Lung (tissue), 12 donors: Measurements from ENCODE around the gene MLLT3. TPM values are rescaled to one million over a fixed set of nuclear protein-coding genes. Genes with fewer than 3 reads are reported as not detected.

Experiments used
- ATAC-seq: fragments of 200-7000 bp; cut with Tn5 transposase; one replicate; pipeline ENCODE4 v1.9.1; 2020; ENCODE audit warnings: moderate number of reproducible peaks; ENCODE audit not compliant: insufficient read depth, low FRiP score
- DNase-seq, 3 donors: peaks; one replicate each; pipeline ENCODE4 v3.0.0-alpha.2; 2013 to 2017
- H3K27ac ChIP-seq, 2 donors: one replicate each; pipeline ENCODE4 v1.5.1; 2013; ENCODE audit warnings: mild to moderate bottlenecking in 2 of 2, moderate library complexity in 2 of 2, control low read depth in 1 of 2, inconsistent platforms in 1 of 2, low read depth in 1 of 2, low read length in 1 of 2
- H3K27me3 ChIP-seq, 3 donors: one replicate each; pipeline ENCODE4 v1.5.1; 2013; ENCODE audit warnings: low read length in 2 of 3; ENCODE audit not compliant: control insufficient read depth in 3 of 3, insufficient read depth in 3 of 3
- H3K36me3 ChIP-seq, 4 donors: one replicate each; pipeline ENCODE4 v1.5.1; 2013; ENCODE audit warnings: low read length in 4 of 4, mild to moderate bottlenecking in 1 of 4, moderate library complexity in 1 of 4; ENCODE audit not compliant: control insufficient read depth in 4 of 4, insufficient read depth in 4 of 4
- H3K4me1 ChIP-seq, 5 donors: one replicate each; pipeline ENCODE4 v1.5.1; 2013; ENCODE audit warnings: low read length in 5 of 5, mild to moderate bottlenecking in 2 of 5, moderate library complexity in 1 of 5; ENCODE audit not compliant: control insufficient read depth in 5 of 5, insufficient read depth in 5 of 5
- H3K4me3 ChIP-seq: one replicate; pipeline ENCODE4 v1.5.1; 2013; ENCODE audit warnings: mild to moderate bottlenecking, control low read depth, moderate library complexity
- H3K9ac ChIP-seq, 2 donors: one replicate each; pipeline ENCODE4 v1.5.1; 2013; ENCODE audit warnings: low read length in 2 of 2, control low read depth in 1 of 2; ENCODE audit not compliant: insufficient read depth in 1 of 2
- H3K9me3 ChIP-seq, 4 donors: one replicate each; pipeline ENCODE4 v1.5.1; 2013; ENCODE audit warnings: low read length in 3 of 4, mild to moderate bottlenecking in 1 of 4, moderate library complexity in 1 of 4; ENCODE audit not compliant: control insufficient read depth in 4 of 4, insufficient read depth in 3 of 4
- CTCF ChIP-seq: IDR thresholded peaks from 2 replicates; pipeline ENCODE4 v1.5.1; 2012; ENCODE audit warnings: mild to moderate bottlenecking; ENCODE audit errors: control extremely low read depth, extremely low read depth
- WGBS, 2 donors: extraction: QIAGEN DNeasy Blood & Tissue Kit; methylation state at CpG; one replicate each; pipeline ENCODE4 v1.1.7; 2013; 5-methylcytosine and 5-hydroxymethylcytosine counted together
- polyA plus RNA-seq, 2 donors: library from polyadenylated mRNA; stranded (reverse); fragments of 200-250 nt; gene quantifications; one replicate each; pipeline ENCODE4 v1.2.1, GENCODE V29; 2013
- total RNA-seq, 2 donors: library from RNA; depleted of rRNA in 1 of 2; stranded (reverse); fragments of >200 nt in 1 of 2; gene quantifications; one replicate each; pipeline ENCODE4 v1.2.1, GENCODE V29; 2014 to 2021
- donor health status: control.
- donor health status: control.
- donor health status: Bipolar disorder and iron deficiency.
- donor health status: healthy.
- donor health status: DM: yes; HTN: yes; CAD: no.

MLLT3 gene
- total and polyA plus RNA-seq, 4 donors = 7.1 to 43.1 (median 13.7) TPM

GRCh38 chr9:20642045-20642444 lies 19.7 kb upstream of the MLLT3 start:
- H3K36me3 ChIP-seq = no peaks in the 10 kb centered on the region
- H3K4me1 ChIP-seq = no peaks in the 10 kb centered on the region
- ATAC-seq (no peak), DNase-seq (no peak)
- H3K27me3 ChIP-seq = no peaks in the 10 kb centered on the region
- 77 to 79% methylated on average over 1 of the region's 1 CpG for WGBS, 2 donors
- no peaks in the 10 kb centered on the region for H3K9me3 ChIP-seq
- H3K9ac ChIP-seq = no peak overlapping the region
- no peak for TF ChIP-seq CTCF
- no peak overlapping the region for H3K4me3 ChIP-seq
- no peak overlapping the region for H3K27ac ChIP-seq

DNA sequence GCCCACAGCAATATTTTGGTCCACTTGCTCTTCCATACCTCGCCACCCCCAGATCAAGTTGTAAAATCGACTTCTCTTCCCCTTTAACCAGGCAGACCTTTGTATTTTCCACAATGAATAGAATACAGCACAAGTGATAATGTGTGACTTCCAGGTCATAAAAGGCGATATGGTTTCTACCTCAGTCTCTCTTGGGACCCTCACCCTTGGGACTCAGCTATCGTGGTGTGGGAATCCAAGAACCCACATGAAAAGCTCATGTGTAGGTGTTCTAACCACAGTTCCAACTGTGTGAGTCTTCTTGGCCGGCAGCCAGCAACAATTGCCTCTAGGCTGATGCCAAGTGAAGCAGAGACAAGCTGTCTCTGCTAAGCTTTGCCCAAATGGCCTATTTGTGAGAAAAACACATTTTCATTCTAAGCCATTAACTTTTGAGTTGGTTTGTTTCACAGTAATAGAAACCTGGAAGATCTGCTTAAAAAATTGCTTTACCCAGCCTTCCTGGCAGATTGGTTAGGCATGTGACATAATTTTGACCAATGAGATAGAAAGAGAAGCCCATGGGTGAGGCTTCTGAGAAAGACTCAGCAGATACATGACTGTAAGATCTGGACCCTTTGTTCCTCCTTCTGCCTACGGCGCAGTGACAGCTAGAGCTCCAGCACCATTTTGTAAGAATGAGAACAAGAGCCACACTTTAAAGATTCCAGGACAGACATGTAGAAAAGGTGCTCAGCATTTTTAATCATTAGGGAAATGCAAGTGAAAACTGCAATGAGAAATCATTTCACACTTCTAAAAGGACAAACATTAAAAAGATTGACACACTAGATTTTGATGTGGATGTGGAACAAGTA lies 18.3 kb upstream of the MLLT3 start:
- H3K4me3 ChIP-seq = no peak overlapping the region
- ATAC-seq (no peak), DNase-seq (no peak)
- H3K4me1 ChIP-seq = no peaks in the 10 kb centered on the region
- H3K9ac ChIP-seq = no peak overlapping the region
- no peaks in the 10 kb centered on the region for H3K27me3 ChIP-seq
- WGBS, 2 donors = 67 to 77% methylated on average over 7 of the region's 7 CpGs
- H3K36me3 ChIP-seq = no peaks in the 10 kb centered on the region
- H3K27ac ChIP-seq = no peak overlapping the region
- TF ChIP-seq CTCF = no peak
- H3K9me3 ChIP-seq = no peaks in the 10 kb centered on the region

- ATAC-seq (no peak), DNase-seq (no peak)
- 84 to 86% methylated on average over 3 of the region's 3 CpGs for WGBS, 2 donors
- Histone ChIP-seq H3K27ac (no peak overlapping the region), H3K27me3 (no peaks in the 10 kb centered on the region), H3K4me3 (no peak overlapping the region), H3K9me3 (no peaks in the 10 kb centered on the region), H3K36me3 (no peaks in the 10 kb centered on the region), H3K4me1 (no peaks in the 10 kb centered on the region), H3K9ac (no peak overlapping the region)
- no peak for TF ChIP-seq CTCF
Measured at GRCh38 chr9:20636888-20637440, 14.7 kb upstream of the MLLT3 start.
